HEK293T (cell line): ENCODE measurements around the gene JCHAIN.

Experiments used
- FOXA1 ChIP-seq: fragments of 450-650 bp; IDR thresholded peaks from 2 replicates; pipeline ENCODE4 v1.6.1; 2016; ENCODE audit warnings: mild to moderate bottlenecking
- SP1 ChIP-seq: fragments of 450-650 bp; IDR thresholded peaks from 2 replicates; pipeline ENCODE4 v1.6.1; 2017

GRCh38 chr4:70630162-70630561 is 36.1 kb downstream of the JCHAIN start:
- TF ChIP-seq FOXA1 (no peak), SP1 (no peak)
